HG02571 (cell line): ENCODE results near the gene RNF150.
"Not testable (repeated sequence)": the region's sequence is repeated elsewhere in the genome, so short reads cannot be mapped to it uniquely, and the experiment has no call there.

Experiments used
- ATAC-seq: cut with Tn5 transposase; IDR thresholded peaks from one replicate; pipeline ENCODE4 v1.9.1; 2021; ENCODE audit warnings: mild to moderate bottlenecking, moderate library complexity; ENCODE audit not compliant: unreplicated experiment

RNF150 gene

DNA sequence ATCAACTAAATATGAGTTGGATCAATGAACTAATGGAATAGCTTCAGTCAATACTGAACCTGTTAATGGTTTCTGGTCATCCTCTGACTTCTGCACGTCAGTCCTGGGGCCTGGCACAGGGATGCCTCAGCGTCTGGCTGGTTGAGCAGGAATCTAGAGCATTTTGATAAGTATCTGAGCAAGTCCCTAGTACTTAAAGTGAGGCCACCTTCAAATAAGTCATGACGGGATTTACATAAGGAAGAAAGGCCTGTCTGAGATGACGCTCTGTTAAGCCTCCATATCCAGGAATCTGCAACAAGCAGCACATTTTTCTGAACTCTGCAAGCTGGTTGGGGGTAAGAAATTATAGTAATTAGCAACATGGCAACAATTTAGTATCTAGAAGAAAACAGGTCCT, 293.9 kb downstream of the RNF150 start:
- ATAC-seq: no peak

DNA sequence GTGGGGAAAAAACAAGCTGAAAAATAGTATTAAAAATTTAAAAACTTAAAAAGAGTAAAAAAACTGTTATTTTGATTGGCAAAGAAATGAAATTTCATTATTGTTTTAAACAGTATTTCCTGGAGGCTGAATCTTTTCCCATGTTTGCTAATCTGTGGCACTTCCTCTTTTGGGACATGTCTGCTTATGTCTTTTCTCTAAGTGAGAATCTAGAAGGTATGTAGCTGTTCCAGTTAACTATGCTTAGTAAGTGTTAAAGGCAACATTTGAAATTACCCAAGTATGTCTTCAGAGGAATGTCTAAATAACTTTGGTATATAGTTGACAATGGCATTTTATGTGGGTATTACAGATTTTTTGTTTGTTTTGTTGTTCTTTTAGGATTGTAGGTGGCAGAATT, 295.5 kb downstream of the RNF150 start:
- no peak for ATAC-seq

DNA sequence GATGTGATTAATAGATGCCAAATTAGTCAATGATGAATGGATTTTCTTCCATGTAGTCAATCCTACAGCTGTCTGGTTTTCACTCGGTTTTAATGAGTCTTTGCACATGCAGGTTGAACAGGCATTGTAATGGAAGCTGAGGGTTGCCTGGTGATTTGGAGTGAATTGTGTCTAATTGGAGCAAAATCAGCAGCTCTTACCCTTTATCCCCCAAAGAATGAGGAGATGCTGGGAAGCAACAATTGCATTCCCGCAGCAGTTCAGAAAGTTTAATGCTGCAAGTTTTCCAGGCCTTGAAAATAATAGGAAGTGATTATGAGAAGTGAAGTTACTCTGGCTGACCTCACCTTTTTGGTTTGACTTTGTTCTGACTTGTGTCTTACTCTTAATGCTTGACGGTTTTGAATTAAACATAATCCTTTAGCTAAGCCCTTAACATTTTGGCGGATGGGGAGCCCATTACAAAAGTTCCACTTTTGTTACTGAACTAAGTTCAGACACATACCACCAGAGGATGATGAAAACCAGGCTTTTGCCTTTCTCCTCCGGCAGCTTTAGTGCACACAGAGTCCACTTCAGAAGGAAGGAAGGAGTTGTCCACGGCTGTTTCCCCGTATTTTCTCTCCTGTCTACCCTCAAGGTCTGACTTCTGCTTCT, 298.3 kb downstream of the RNF150 start:
- no peak for ATAC-seq

DNA sequence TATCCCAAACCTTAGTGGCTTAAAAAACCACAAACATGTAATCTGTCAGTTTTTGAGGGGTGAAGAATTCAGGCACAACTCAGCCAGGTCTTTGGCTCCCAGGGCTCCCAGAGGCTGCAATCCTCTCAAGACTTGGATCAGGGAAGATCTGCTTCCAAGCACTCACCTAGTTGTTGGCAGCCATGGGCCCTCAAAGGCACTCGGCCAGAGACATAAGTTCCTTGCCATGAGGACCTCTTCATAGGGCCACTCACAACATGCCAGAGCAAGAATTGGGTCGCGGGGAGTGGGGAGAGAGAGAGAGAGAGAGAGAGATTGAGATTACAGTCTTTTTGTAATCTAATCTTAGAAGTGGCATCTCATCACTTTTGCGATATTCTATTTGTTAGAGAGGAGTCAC, 300.0 kb downstream of the RNF150 start:
- no peak for ATAC-seq

DNA sequence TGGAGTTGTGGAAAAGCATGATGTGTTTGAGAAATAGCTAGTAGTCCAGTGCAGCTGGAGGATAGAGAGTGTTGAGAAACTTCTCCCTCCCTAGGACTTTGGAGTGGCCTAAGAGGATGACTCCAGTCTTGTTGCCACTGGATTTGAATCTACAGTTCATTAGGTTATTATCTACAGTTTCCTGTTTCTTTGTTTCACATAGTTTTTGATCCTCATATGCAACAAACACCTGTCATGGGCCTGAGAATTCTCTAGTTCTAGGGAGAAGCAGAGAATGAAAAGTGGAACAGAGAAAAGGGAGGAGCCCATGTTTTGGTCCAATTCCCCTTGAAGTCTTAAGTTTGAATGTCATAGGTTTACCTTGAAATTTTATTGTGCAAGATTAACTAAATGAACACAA, 303.4 kb downstream of the RNF150 start:
- ATAC-seq: peak; percentile 94

DNA sequence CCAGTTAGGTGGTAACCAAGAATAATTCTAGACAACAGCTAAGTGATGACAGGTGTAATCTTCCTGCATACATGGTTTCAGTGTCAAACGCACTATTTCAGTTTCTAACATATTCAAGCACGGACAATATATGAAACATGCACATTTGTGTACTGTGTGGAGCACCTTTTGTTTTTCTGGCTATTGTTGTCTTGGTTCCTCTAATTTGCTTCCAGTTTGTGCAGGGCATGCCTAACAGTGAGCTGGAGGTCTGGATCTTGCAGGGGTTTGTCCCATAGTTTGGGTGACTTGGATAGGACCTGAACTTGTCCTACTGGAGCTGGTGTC, 306.6 kb downstream of the RNF150 start:
- ATAC-seq: peak; percentile 48

DNA sequence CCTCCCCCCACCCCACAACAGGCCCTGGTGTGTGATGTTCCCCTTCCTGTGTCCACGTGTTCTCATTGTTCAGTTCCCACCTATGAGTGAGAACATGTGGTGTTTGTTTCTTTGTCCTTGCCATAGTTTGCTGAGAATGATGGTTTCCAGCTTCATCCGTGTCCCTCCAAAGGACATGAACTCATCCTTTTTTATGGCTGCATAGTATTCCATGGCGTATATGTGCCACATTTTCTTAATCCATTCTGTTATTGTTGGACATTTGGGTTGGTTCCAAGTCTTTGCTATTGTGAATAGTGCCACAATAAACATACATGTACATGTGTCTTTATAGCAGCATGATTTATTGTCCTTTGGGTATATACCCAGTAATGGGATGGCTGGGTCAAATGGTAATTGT, 312.7 kb downstream of the RNF150 start:
- ATAC-seq: not testable (repeated sequence)

DNA sequence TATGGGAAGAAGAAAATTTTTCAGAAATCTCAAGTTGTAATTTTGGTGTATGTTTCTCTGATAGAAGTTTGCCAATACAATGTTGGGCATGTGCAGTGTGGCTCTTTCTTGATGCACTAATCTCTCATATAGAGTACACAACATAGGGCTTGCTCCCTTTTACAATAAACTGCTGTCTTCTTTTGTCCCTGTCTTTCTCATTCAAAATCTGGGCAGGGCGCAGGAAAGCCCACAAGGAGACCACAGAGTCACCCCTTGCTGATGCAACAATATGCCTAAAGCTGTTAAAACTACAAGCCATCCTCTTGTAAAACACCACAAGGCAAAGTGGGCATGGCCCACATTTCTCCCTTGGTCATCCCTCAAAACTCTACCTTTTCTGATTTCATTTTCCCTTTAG, 313.7 kb downstream of the RNF150 start:
- ATAC-seq: no peak

DNA sequence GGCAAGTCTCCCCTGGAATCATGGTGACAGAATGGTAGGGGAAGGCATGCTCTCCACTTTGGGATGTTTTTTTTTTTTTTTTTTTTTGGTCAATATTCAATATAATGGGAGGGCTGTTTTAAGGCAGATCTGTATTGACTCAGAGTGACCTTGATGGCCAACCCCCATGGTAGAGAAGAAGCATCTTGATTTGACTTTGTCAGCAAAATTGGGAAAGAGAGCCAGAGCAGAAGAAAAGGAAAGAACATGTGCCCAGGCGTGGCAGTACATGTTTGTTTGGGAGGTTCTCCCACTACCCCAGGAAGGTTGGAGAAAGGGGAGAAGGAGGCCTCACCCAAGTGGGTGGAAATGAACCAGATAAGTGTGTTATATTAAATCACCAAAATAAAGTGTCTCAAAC, 314.8 kb downstream of the RNF150 start:
- ATAC-seq: no peak

DNA sequence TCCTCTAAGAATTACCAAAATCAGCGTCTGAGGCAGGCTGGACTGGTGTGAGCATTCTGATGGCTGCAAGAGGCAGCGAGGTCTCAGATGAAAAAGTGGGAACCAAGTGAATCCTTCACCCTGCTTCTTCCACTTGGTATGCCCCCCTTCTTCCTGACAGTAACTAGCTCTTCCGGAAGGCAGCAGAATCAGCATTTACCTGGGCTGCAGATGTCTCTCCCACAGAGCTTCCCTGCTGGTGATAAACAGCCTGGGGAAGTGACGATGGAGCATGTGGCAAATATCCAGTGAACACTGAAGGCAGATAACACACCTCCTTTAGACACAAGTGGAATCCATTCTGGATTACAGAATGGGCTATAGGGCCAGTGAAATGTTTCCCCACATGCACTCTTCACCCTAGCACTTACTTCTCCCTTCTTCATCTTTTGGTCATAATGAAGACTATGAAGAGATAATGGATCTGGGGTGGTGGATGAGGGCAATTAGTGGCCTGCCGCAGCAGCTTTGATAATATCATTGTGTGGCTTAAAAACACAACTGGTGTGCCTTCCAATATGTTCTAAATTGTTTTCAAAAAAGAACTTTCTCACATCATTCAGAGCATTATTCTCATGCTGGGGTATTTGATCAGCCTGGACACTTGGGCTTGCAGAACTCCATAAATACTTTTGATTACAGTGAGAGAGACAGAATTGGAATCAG, 316.3 kb downstream of the RNF150 start:
- no peak for ATAC-seq

DNA sequence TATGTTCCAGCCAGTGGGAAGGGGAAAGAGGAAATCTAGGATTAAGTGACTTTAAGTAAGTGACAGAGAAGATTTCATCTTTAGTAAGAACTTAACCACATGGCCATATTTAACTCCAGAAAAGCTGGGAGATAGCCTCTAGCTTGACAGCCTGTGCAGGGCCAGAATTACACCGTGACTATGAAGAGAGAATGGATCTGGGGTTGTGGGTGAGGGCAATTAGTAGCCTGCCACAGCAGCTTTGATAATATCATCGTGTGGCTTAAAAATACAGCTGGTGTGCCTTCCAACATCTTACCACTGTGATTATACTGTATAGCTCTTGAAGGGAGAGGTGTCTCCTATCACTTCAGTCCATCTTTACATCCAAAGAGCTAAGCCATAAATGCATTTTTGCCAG, 319.5 kb downstream of the RNF150 start:
- ATAC-seq: no peak

DNA sequence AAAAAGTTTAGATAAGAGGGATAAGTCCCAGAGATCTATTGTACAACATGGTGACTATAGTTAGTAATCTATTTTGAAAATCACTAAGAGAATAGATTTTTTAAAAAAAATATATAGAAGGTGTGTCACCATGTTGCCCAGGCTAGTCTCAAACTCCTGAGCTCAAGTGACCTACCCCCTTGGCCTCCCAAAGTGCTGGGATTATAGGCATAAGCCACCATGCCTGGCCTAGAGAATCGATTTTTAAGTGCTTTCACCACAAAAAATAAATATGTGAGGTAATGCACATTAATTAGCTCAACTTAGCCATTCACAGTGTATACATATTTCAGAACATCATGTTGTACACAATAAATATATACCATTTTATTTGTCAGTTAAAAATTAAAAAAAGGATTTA, 320.4 kb downstream of the RNF150 start:
- ATAC-seq: no peak

DNA sequence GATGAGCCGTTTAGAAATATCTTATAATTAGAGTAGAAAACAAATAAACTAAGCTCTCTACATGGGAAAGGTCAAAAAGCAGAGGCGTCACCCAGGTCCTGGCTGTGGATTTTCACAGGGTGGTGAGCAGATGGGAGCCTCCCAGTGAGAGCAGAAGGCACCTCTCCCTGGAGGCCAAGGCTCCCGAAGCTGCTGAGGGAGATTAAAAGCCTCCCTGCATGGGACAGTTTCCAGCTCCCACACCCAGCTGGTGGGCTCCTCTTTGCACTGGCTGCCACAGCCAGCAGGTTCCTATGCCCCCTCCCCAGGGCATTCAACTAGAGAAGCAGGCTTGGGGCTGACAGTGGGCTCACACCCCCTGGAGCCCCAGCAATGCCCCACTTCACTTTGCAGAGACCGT, 321.8 kb downstream of the RNF150 start:
- ATAC-seq: no peak

DNA sequence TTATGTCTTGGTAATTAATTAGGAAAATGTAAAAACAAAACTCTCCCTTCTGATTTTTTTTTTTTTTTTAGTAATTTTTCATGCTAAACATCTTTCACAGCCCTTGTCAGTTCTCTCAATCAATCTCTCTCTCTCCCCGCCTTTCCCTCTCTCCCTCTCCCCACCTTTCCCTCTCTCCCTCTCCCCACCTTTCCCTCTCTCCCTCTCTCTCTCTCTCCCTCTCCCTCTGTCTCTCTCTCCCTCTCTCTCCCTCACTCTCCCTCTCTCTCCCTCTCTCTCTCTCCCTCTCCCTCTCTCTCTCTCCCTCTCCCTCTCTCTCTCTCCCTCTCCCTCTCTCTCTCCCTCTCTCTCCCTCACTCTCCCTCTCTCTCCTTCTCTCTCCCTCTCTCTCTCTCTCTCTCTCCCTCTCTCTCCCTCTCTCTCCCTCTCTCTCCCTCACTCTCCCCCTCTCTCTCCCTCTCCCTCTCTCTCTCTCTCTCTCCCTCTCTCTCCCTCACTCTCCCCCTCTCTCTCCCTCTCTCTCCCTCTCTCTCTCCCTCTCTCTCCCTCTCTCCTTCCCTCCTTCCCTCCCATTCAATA, 322.6 kb downstream of the RNF150 start:
- not testable (repeated sequence) for ATAC-seq
